Gastroesophageal sphincter (tissue), 4 donors: Measurements from ENCODE around the gene EXOSC6. TPM values are rescaled to one million over a fixed set of nuclear protein-coding genes. Genes with fewer than 3 reads are reported as not detected.

ENCODE experiments used
- ATAC-seq: fragments of 150-250 bp; one replicate; pipeline ENCODE4 v1.9.1; 2016; ENCODE audit warnings: mild to moderate bottlenecking, moderate library complexity
- H3K27ac ChIP-seq, 4 donors: fragments of 200-600 bp; sonication (generic) in 3 of 4; 1 replicate in 3 of 4; 2 replicates in 1 of 4; pipeline ENCODE4 v1.5.1; 2016 to 2019
- H3K27me3 ChIP-seq: fragments of 200-600 bp; sonication (generic); one replicate; pipeline ENCODE4 v1.5.1; 2019
- H3K36me3 ChIP-seq, 2 donors: fragments of 200-600 bp; sonication (generic); one replicate each; pipeline ENCODE4 v1.5.1; 2019; ENCODE audit warnings: control low read depth in 1 of 2
- H3K4me1 ChIP-seq, 3 donors: fragments of 200-600 bp; sonication (generic); 1 replicate in 2 of 3; 2 replicates in 1 of 3; pipeline ENCODE4 v1.5.1; 2016 to 2019; ENCODE audit warnings: control low read depth in 2 of 3
- H3K4me3 ChIP-seq, 2 donors: fragments of 200-600 bp; sonication (generic); one replicate each; pipeline ENCODE4 v1.5.1; 2019; ENCODE audit warnings: mild to moderate bottlenecking in 1 of 2, moderate library complexity in 1 of 2
- H3K9me3 ChIP-seq, 3 donors: fragments of 200-600 bp; sonication (generic); one replicate each; pipeline ENCODE4 v1.5.1; 2017 to 2019; ENCODE audit warnings: control low read depth in 2 of 3
- CTCF ChIP-seq, 4 experiments: fragments of 200-600 bp in 2 of 4; fragments of 450-650 bp in 2 of 4; sonication (generic) in 1 of 4; IDR thresholded peaks; one replicate each; pipeline ENCODE4 v1.5.1; 2017 to 2019; ENCODE audit warnings: antibody characterized with exemption in 4 of 4, mild to moderate bottlenecking in 2 of 4, moderate library complexity in 2 of 4
- EP300 ChIP-seq: sonication (generic); formaldehyde crosslinking; IDR thresholded peaks from one replicate; pipeline ENCODE4 v1.6.1; 2017; ENCODE audit warnings: antibody characterized with exemption, mild to moderate bottlenecking
- POLR2A ChIP-seq, 2 donors: fragments of 450-650 bp; IDR thresholded peaks; one replicate each; pipeline ENCODE4 v1.6.1; 2017; ENCODE audit warnings: antibody characterized with exemption in 2 of 2, mild to moderate bottlenecking in 2 of 2, moderate library complexity in 1 of 2
- POLR2AphosphoS5 ChIP-seq: sonication (generic); formaldehyde crosslinking; IDR thresholded peaks from one replicate; pipeline ENCODE4 v1.6.1; 2017; ENCODE audit warnings: antibody characterized with exemption
- WGBS, 2 donors: methylation state at CpG; one replicate each; pipeline ENCODE4 v1.1.5; 2018; ENCODE audit warnings: low coverage in 1 of 2; 5-methylcytosine and 5-hydroxymethylcytosine counted together
- total RNA-seq, 4 donors: library from RNA; depleted of rRNA; stranded (reverse); fragments of >200 nt; gene quantifications; one replicate each; pipeline ENCODE4 v1.1.0, GENCODE V29; 2016

Gene EXOSC6
- total RNA-seq, 4 donors from 2014 or later = 23.0 to 31.1 (median 26.4) TPM

GRCh38 chr16:70255574-70255973, 3.8 kb upstream of the EXOSC6 start:
- H3K4me1 ChIP-seq = peaks cover 0 to 11% (median 4%) of the 10 kb centered on the region in 3 donors
- no peak overlapping the region for H3K27ac ChIP-seq
- WGBS, 2 donors = 60 to 85% methylated on average over 1 to 7 of the region's 9 CpGs
- no peaks in the 10 kb centered on the region for H3K9me3 ChIP-seq
- ATAC-seq = no peak
- no peak overlapping the region for H3K4me3 ChIP-seq
- H3K36me3 ChIP-seq = peaks cover 0 to 87% of the 10 kb centered on the region in 2 donors
- no peaks in the 10 kb centered on the region for H3K27me3 ChIP-seq
- TF ChIP-seq EP300 (no peak), POLR2A (IDR thresholded peaks at IDR 0.05) (no peak), CTCF (IDR thresholded peaks at IDR 0.05) (no peak), POLR2AphosphoS5 (no peak)

- Histone ChIP-seq H3K4me1 (peaks cover 2 to 18% (median 9%) of the 10 kb centered on the region in 3 donors), H3K9me3 (no peaks in the 10 kb centered on the region), H3K27ac (no peak overlapping the region), H3K36me3 (peaks cover 0 to 80% of the 10 kb centered on the region in 2 donors), H3K4me3 (no peak overlapping the region), H3K27me3 (no peaks in the 10 kb centered on the region)
- TF ChIP-seq EP300 = no peak
- no peak for TF ChIP-seq POLR2A (IDR thresholded peaks at IDR 0.05)
- no peak for TF ChIP-seq POLR2AphosphoS5
- TF ChIP-seq CTCF (IDR thresholded peaks at IDR 0.05) = no peak
- WGBS, 2 donors = 92% methylated on average over 5 of the region's 12 CpGs; no CpG with 5 or more reads in 1 of the 2 donors
- ATAC-seq = no peak
Observed at GRCh38 chr16:70254965-70255286, 3.2 kb upstream of the EXOSC6 start.

- no peak for ATAC-seq
- peaks cover 2 to 23% (median 14%) of the 10 kb centered on the region in 3 donors for H3K4me1 ChIP-seq
- 76% methylated on average over 3 of the region's 9 CpGs; no CpG with 5 or more reads in 1 of the 2 donors for WGBS, 2 donors
- H3K36me3 ChIP-seq = peaks cover 0 to 78% of the 10 kb centered on the region in 2 donors
- no peaks in the 10 kb centered on the region for H3K27me3 ChIP-seq
- TF ChIP-seq CTCF (IDR thresholded peaks at IDR 0.05) (no peak), POLR2AphosphoS5 (no peak), POLR2A (IDR thresholded peaks at IDR 0.05) (no peak), EP300 (no peak)
- no peak overlapping the region for H3K4me3 ChIP-seq
- no peak overlapping the region for H3K27ac ChIP-seq
- H3K9me3 ChIP-seq = no peaks in the 10 kb centered on the region
Observed at GRCh38 chr16:70254180-70254964, 2.6 kb upstream of the EXOSC6 start.

GRCh38 chr16:70253291-70254106, 1.8 kb upstream of the EXOSC6 start:
- TF ChIP-seq POLR2AphosphoS5 (no peak), EP300 (no peak), CTCF (IDR thresholded peaks at IDR 0.05) (peak in 2 of 4 experiments; percentile 19 to 38), POLR2A (IDR thresholded peaks at IDR 0.05) (no peak)
- no peak for ATAC-seq
- peaks cover 2 to 32% (median 17%) of the 10 kb centered on the region in 3 donors for H3K4me1 ChIP-seq
- H3K9me3 ChIP-seq = no peaks in the 10 kb centered on the region
- peak overlapping the region in 1 of 4 donors; percentile 22 for H3K27ac ChIP-seq
- WGBS, 2 donors = 13% methylated on average over 3 of the region's 16 CpGs; no CpG with 5 or more reads in 1 of the 2 donors
- H3K36me3 ChIP-seq = peaks cover 0 to 74% of the 10 kb centered on the region in 2 donors
- no peak overlapping the region for H3K4me3 ChIP-seq
- H3K27me3 ChIP-seq = no peaks in the 10 kb centered on the region
